ENCODE results near the gene ABCG1. TPM values are rescaled to one million over a fixed set of nuclear protein-coding genes. Genes with fewer than 3 reads are reported as not detected.

The ABCG1 gene
- total RNA-seq, 4 donors from 2014 or later: 33.0 to 68.5 (median 40.8) TPM

- peaks cover 0 to 20% (median 10%) of the 10 kb centered on the region in 4 donors for H3K4me1 ChIP-seq
- H3K4me3 ChIP-seq: no peak overlapping the region
- H3K27me3 ChIP-seq: no peaks in the 10 kb centered on the region
- no peaks in the 10 kb centered on the region for H3K9me3 ChIP-seq
- H3K36me3 ChIP-seq: no peaks in the 10 kb centered on the region
- TF ChIP-seq CTCF (IDR thresholded peaks at IDR 0.05) (no peak), POLR2A (IDR thresholded peaks at IDR 0.05) (no peak)
- peak overlapping the region in 1 of 4 donors; percentile 80 for H3K27ac ChIP-seq
- DNase-seq: no peak
Measured at GRCh38 chr21:42186591-42186990, 32.3 kb upstream of the ABCG1 start.

- no peaks in the 10 kb centered on the region for H3K27me3 ChIP-seq
- no peak overlapping the region for H3K4me3 ChIP-seq
- peak in 2 of 3 donors; percentile 87 to 91 for DNase-seq
- no peak for TF ChIP-seq POLR2A (IDR thresholded peaks at IDR 0.05)
- TF ChIP-seq CTCF (IDR thresholded peaks at IDR 0.05): no peak
- H3K4me1 ChIP-seq: peaks cover 0 to 20% (median 13%) of the 10 kb centered on the region in 4 donors
- H3K36me3 ChIP-seq: no peaks in the 10 kb centered on the region
- no peaks in the 10 kb centered on the region for H3K9me3 ChIP-seq
- H3K27ac ChIP-seq: peak overlapping the region; percentile 57 to 80 (median 69)
Measured at GRCh38 chr21:42187976-42188653, 30.8 kb upstream of the ABCG1 start.

- TF ChIP-seq CTCF (IDR thresholded peaks at IDR 0.05): no peak
- TF ChIP-seq POLR2A (IDR thresholded peaks at IDR 0.05): no peak
- DNase-seq: no peak
- peak overlapping the region; percentile 0 to 80 (median 52) for H3K27ac ChIP-seq
Measured at GRCh38 chr21:42188663-42189062, 30.3 kb upstream of the ABCG1 start.

GRCh38 chr21:42189431-42189830 lies 29.5 kb upstream of the ABCG1 start:
- no peaks in the 10 kb centered on the region for H3K36me3 ChIP-seq
- peaks cover 0 to 20% (median 15%) of the 10 kb centered on the region in 4 donors for H3K4me1 ChIP-seq
- no peaks in the 10 kb centered on the region for H3K9me3 ChIP-seq
- TF ChIP-seq POLR2A (IDR thresholded peaks at IDR 0.05): no peak
- no peak for TF ChIP-seq CTCF (IDR thresholded peaks at IDR 0.05)
- no peak overlapping the region for H3K27ac ChIP-seq
- no peak overlapping the region for H3K4me3 ChIP-seq
- H3K27me3 ChIP-seq: no peaks in the 10 kb centered on the region
- DNase-seq: no peak

More at GRCh38 chr21:42188663-42189062, 30.3 kb upstream of the ABCG1 start:
- Histone ChIP-seq H3K36me3 (no peaks in the 10 kb centered on the region), H3K4me1 (peaks cover 0 to 20% (median 15%) of the 10 kb centered on the region in 4 donors), H3K4me3 (no peak overlapping the region), H3K27me3 (no peaks in the 10 kb centered on the region), H3K9me3 (no peaks in the 10 kb centered on the region)

GRCh38 chr21:42189860-42190485 lies 29.0 kb upstream of the ABCG1 start:
- Histone ChIP-seq H3K4me1 (peaks cover 0 to 20% (median 15%) of the 10 kb centered on the region in 4 donors), H3K9me3 (no peaks in the 10 kb centered on the region), H3K27me3 (no peaks in the 10 kb centered on the region), H3K27ac (no peak overlapping the region), H3K36me3 (no peaks in the 10 kb centered on the region), H3K4me3 (no peak overlapping the region)
- TF ChIP-seq POLR2A (IDR thresholded peaks at IDR 0.05) (no peak), CTCF (IDR thresholded peaks at IDR 0.05) (no peak)
- no peak for DNase-seq

Data from Peyer's patch (tissue), 4 donors.